Stimulated activated CD4-positive, alpha-beta T cell treated with anti-CD3 and anti-CD28 coated beads, TNF-alpha, amount 100 ng/mL, for 24 hours (primary cell): ENCODE measurements around the gene MZT2B.
"Not testable (repeated sequence)": the region's sequence is repeated elsewhere in the genome, so short reads cannot be mapped to it uniquely, and the experiment has no call there.

Experiments
- DNase-seq, 3 experiments: peaks; one replicate each; pipeline ENCODE4 v3.0.0-alpha.2; 2020; ENCODE audit warnings: low read depth in 3 of 3

MZT2B gene

DNA sequence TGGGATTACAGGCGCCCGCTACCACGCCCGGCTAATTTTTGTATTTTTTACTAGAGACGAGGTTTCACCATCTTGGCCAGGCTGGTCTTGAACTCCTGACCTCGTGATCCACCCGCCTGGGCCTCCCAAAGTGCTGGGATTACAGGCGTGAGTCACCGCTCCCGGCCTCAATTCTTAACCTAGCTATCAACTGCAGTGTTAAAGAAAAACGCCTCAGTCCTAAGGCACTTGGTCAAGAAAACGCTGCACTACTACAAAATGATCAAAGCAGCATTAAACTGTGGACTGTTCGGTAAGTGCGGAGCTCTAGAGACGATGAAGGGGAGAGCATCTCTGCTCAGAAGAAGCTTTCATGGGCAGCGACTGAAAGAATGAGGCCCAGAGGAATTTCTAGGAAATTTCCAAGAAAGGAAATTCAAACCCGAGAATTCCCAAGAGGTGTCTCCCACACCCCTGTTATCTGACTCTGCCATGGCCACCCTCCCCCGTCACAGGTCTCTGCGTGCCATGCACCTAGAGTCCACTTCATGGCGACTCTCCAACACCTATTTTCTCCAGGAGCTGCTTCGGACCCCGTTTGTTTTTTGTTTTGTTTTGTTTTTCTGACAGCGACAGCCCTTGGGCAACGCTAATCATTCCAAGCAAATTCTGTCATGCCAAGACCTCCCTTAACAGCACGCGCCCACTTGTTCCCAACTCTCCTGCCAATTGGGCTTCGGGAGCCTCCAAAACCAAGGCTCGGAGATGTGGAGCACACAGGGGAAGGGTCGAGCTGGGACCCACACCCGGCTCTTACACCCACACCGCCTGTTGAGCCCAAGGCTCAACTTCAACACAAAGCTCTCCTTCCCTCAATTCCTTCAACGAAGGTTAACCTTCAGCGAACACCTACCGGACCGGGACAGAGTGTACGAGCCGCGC, 1.4 kb upstream of the MZT2B start:
- not testable (repeated sequence) for DNase-seq

DNA sequence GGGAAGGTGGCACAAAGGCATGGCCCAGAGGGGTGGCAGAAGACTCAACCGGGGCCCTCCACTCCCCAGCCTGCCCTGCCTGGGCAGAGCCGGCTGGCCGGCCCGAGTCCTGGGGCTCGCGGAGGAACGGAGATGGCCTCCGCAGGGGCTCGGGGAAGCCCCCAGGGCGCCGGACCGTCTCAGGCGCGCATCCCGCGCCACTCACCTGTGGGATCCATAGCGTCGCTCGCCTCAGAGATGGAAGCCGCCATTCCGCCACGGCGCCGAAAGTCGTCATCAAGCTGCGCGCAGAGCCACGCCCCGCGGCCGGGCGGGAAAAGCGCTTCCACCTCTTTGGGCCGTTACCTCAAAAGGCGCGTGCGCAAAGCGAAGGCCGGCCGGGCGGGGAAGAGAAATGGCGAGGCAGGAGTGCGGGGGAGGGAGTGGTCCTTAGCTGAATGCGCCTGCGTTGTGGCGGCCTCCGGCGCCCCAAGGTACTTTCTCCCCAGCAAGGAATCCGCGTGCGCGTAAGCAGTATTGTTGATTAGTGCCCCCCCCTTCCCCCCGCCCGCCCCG, 660 bp upstream of the MZT2B start, which contains the start of gene SMPD4:
Gene SMPD4, minus strand, starts transcription at position 278 of the 555 bp plus-strand sequence. CDS start 5,010 bp downstream, outside the sequence.
- DNase-seq: peak; percentile 96 to 98 (median 97)

DNA sequence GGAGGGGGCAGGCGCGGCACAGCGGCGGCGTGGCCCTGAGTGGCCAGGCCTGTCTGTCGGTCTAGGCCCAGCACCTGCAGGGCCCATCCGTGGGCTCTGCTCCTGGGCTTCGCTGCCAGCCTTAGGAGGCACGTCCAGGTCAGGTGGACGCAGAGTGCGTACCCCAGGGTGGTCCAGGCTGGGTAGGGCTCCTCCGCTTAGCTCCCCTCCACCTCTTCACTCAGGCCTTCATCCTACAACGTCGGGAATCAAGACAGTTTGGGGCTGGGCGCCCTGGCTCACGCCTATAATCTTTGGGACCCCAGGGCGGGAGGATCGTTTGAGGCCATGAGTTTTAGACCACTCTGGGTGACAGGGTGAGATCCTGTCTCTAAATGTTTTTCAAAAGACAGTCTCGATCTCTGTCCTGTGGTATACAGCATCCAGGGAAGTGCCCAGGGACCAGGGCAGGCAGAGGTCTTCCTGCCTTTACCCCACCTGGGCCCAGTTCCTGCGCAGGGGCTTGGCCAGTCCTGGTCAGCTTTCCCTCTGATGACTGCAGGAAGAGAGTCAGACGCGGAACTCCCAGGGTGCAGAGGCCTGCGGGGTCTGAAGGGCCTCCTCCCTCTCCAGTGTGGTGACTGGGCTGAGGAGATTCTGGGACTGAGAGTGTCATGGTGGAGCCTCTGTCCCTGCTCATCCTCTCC, 907 bp downstream of the MZT2B start:
- DNase-seq: not testable (repeated sequence)

DNA sequence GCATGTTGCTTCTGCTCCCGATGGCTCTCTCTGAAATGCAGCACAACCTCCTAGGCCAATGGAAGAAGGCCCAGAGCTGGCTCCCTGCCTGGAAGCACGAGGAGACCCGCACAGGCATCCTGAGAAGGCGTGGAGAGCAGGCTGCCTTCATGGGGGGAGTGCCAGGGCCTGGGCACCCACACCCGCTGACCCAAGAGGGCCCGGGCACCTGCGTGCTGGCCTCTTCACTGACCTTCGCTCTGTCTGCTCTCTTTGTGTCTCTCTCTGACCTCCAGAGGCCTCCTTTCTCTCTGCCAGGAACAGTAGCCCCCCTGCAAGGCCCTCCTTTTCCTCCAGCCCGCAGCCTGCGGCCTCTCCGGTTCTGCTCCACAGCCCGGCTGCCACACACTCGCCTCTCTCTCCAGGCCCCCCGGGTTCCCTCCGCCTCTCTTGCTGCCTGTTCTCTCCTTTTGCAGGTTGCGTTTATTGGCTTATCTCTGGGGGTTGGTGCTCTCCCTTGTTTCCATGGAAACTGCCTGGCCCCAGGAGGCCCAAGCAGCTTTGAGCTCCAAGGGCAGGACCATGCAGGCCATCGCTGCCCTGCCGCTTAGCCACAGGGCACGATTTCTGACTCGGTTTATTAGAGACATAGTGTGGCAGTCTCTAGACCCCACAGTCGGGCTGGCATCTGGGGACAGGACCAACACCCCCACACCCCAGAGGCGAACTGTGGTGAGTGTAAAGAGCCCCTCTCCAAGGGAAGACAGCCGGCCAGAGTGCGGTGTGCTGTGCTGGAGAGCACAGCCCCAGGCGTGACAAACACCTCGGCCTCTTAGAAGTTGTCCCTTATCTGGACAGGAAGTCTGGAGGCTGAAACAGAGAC, 1.7 kb downstream of the MZT2B start:
- no peak for DNase-seq

DNA sequence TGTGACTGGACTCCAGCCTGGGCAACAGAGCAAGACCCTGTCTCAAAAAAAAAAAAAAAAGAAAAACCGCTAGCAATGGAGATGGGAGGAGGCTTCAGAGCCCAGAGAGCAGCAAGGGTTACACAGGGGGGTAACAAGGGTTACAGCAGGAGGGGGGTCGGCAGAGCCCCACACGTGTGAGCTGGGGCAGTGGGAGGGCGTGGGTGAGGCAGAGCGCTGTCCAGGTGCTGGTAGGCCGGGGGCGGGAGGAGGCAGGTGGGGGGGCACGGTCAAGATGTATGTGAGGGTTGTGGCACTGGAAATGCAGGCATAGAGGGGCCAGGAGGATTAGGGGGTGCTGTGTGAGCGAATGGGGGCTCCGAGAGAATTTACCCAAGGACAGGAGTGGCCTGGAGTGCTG, 3.4 kb downstream of the MZT2B start:
- no peak for DNase-seq

DNA sequence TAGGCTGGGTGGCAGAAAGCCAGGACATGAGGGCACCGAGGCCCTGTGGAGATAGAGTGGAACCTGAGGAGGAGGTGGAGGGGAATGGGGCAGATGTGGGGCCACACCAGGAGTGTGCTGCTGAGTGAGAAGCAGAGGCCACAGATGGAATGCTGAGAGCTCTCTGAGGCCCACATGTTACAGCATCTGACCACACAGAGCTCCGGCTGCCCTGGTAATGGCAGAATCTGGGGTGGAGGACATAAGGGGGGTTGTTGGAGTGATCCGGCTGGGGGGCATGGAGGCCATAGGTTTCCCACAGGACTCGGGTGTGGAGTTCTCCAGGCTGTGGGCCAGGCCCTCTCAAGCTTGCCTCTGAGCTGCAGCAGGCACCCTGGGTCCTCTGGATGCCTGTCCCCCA, 3.8 kb downstream of the MZT2B start:
- DNase-seq: no peak

DNA sequence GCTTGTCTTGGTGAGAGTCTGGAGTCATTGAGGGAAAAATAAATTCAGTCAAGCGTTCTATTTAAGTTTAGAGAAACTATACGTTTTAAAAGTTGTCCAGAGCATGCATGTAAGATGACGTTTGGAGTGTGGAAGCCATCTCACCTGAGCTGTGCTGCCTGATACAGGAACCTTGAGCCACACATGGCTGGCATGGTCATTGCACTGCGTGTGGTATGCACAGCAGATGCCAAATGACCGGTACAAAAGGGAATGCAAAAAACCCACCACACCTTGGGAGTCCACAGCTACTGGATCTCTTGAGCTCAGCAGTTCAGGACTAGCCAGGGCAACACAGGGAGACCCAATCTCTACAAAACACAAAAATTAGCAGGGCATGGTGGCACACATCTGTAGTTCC, 4.3 kb downstream of the MZT2B start:
- DNase-seq: no peak

DNA sequence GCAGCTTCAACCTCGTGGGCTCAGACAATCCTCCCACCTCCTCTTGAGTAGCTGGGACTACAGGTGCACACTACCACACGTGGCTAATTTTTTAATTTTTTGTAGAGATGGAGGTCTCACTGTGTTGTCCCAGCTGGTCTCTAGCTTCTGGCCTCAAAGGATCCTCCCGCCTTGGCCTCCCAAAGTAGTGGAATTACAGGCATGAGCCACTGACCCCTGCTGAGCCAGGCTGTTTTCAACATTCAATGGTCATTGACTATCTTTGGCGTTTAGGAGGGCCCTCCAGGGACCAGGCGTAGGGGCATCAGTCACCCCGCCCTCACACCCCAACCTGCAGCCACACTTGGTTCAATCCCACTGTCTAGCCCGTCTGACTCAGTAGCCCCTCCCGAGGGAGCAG, 5.2 kb downstream of the MZT2B start:
- no peak for DNase-seq

DNA sequence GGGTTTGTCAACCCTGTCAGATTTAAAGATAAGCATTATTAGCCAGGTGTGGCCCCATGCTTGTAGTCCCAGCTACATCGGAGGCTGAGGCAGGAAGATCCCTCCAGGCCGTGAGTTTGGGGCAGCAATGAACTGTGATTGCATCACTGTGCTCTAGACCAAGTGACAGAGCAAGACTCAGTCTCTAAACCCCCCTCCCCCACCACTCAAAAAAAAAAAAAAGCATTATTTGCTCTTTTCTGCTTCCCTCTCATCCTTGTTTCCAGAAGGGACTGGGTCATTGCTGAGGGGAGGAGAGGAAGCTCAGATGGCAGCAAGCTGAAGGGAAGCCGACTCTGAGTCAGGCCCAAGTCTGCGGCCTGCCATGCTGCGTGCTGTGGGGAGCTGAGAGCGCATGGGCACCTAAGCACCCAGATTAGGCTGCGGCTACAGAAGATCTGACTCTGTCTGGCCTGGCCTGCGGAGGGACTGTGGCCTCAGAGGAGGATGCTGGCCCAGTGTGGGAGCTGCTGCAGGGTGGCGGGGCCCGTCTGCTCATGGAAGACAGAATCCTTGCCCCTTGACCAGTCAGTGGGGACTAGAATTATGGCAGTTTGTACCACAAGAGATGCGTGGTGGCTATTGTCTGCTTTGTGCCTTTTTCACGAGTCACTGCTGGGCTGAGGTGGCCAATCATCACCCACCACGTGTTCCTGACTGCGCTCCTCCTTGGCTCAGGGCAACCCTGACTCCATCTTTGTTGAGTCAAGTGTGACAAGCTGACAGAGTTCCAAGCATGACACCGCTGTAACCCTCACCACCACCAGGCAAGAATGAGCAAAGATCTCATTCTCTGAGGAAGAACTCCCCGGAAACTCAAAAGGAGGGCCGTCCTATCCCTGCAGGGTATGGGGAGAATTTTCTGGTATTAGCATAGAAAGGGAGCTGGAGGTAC, 6.1 kb downstream of the MZT2B start:
- not testable (repeated sequence) for DNase-seq

DNA sequence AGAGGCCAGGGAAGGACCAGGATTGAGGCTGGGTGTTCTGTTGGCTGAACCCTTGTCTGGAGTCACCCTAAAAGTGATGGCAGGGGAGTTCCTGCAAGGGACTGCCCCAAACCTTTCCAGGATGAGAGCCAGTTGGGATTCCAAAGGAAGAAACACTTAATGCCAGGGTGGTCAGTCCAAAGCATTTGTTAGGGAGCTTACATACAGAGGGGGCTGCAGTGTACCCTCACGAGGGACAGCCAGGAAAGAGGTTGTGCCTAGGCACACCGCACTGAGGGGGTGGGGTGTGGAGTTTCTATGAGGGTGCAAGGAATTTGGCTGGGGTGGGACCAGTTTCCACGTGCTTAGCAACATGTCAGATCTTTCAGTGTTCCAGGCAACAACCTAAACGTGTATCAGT, 6.9 kb downstream of the MZT2B start:
- DNase-seq: not testable (repeated sequence)

DNA sequence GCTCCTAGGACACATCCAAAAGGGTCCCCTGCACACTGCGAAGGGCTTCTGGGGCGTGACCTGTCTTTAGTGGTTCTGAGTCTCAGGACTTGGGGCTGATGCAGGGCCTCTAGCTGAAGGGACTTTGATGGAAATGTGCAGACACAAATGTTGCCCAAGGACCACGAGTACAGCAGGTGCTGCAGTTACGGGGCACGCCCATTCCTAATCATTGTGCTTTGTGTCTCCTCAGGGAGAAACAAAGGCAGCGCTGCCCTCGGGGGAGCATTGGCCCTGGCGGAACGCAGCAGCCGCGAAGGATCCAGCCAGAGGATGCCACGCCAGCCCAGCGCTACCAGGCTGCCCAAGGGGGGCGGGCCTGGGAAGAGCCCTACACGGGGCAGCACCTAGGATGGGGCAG, 8.2 kb downstream of the MZT2B start:
- no peak for DNase-seq

DNA sequence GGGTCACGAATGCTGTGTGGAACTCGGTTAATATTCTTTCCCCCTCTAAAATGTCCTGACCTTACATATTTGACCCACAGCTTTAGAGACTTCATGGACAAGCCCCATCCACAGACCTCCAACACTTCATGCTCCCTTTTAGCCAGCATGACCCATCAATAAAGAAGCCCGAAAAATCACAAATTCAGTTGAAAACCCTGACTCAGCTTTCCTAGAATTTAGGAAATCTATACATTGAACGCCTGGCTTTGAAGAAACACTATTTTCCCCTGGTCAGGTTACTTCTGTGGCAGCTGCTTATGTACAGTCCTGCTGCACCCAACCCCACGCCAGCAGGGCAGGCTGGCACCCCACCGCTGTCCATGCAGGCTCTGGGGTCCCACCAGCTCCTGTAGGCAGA, 9.3 kb downstream of the MZT2B start:
- not testable (repeated sequence) for DNase-seq

DNA sequence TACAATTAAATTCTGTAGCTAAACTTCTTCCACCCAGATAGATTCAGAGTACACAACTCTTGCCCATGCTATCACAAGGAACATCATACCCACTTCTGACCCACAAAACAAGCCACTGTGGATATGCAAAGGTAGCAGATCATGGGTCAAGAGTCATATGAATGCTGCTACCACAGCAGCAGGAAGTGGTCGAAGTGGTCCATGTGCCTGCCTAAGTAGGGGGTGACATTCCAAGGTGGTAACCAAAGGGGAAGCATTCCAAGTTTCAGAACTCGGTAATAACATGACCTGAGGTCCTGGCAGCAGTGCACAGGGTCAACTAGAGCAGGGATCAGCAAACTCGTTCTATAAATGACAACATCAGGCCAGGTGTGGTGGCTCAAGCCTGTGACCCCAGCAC, 10.4 kb downstream of the MZT2B start:
- DNase-seq: not testable (repeated sequence)

DNA sequence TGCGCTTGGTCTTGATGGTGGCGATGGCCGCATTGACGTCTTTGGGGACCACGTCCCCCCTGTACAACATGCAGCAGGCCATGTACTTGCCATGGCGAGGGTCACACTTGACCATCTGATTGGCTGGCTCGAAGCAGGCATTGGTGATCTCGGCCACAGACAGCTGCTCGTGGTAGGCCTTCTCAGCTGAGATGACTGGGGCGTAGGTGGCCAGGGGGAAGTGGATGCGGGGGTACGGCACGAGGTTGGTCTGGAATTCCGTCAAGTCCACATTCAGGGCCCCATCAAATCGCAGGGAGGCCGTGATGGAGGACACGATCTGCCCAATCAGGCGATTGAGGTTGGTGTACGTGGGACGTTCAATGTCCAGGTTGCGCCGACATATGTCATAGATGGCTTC, 11.8 kb downstream of the MZT2B start:
- DNase-seq: not testable (repeated sequence)

DNA sequence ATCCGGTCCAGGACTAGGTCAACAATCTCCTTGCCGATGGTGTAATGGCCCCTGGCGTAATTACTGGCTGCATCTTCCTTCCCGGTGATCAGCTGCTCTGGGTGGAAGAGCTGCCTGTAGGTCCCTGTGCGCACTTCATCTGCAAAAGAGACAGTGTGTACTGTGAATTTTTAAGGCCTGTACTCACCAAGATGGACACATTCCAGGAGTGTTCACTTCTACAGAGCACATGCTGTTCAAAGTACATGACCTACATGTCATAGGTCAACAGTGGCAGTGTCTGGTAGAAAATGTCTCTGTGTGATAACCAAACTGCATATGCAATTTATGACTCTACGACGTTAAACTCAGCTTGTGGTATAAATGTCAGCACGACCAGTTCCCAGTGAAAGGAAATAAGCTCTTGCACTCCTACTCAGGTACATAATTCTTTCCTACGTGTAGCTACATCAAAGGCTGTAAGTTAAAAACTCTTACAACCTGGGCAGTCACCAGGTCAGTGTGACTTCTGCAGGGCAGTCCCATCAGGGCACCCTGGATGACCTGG, 13.1 kb downstream of the MZT2B start:
- not testable (repeated sequence) for DNase-seq

DNA sequence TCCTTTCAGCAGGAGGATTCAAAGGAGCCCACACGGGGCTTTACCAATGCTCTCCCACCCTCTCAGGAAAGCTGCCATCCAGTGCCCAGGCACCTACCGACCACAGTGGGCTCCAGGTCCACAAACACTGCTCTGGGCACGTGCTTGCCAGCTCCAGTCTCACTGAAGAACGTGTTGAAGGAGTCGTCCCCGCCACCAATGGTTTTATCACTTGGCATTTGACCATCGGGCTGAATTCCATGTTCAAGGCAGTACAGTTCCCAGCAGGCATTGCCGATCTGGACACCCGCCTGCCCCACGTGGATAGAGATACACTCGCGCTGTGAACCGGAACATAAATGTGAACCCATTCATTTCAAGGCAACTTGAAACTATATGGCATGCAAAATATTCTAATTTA, 14.0 kb downstream of the MZT2B start:
- DNase-seq: not testable (repeated sequence)

DNA sequence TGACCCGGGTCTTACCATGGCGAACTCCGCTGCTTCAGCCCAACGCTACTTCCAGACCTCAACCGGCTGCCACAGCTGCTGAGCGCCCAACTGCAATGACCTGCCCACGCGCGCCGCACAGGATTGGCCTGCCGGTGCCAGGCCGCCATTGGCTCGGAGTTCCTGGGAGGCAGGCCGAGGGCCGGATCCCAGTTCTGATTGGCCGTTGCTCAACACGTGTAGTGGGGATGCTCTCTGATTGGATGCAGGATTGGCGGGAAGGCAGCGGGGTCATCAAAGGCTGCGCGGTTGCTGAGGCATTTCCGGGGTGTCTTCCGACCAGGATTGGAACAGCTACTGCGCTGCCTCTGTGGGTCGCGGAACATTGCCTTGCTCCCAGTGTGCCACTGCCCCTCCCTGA, 16.3 kb downstream of the MZT2B start, which contains the start of gene TUBA3E:
Gene TUBA3E, minus strand, starts transcription at position 97 of the 400 bp plus-strand sequence. Its CDS starts 79 bp downstream, at position 18.
- no peak for DNase-seq

DNA sequence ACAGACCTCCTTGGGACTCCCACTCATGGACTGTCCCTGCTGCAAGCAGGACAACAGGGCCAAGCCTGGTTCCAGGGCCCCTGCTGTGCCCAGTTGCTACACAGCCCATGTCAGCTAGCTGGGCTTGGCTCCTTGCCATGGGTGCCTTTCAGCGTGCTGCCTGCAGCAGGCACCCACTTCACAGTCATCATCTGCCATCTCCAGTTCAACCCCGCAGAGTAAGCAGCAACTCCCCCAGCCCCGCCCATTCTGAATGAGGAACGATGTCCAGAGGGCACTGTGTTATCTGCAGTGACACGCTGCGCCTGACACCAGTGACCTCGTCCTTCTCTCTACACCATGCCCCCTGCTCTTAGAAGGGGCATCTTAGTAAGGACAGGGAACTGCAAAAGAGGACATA, 20.5 kb downstream of the MZT2B start:
- not testable (repeated sequence) for DNase-seq

DNA sequence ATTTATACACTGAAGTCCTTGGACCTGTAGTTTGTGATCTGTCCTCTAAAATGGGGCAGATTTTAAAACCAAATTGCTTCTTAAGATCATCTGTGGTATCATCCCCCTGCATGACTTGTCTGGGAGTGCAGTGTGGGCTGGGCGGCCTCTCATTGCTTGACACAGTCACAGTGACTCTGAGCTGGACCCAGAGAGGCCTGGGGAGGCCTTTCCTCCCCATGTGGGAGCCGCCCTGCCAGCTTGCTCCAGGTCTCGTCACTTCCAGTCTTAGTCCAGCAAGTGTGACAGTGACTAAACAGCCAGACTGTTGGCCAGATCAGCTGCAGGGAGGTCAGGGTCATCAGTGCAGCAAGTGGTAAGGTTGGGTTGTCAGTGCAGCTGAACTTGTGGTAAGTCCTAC, 21.1 kb downstream of the MZT2B start:
- DNase-seq: not testable (repeated sequence)

DNA sequence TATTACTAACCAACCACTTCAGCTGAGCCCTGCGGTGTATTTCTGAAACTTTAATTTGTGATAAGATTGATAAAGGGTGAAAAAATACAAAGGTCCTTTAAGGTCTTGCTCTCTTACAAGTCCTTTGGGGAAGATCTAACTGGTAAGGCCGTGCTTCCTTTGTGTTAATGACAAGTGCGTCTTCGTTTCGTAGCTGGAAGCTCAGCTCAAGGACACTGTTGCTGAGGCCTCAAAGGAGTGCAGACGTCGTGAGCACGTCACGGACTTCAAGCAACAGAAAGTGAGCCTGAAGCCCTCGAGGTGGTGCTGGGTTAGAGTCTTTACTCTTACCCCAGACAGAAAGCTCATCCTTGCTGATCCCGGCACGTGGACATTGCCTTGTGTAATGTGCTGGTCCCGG, 25.0 kb downstream of the MZT2B start:
- not testable (repeated sequence) for DNase-seq
